MCF 10A (cell line): ENCODE data around the gene DENND5A. TPM values are rescaled to one million over a fixed set of nuclear protein-coding genes. Genes with fewer than 3 reads are reported as not detected.
"Not testable (repeated sequence)": the region's sequence is repeated elsewhere in the genome, so short reads cannot be mapped to it uniquely, and the experiment has no call there.

Source experiments
- BruUV-seq: library from RNA; stranded (reverse); fragments of 400-500 nt; replicated peaks from 2 replicates; lab custom pipeline; 2021; lab: Mats Ljungman, UMichigan
- CTCF ChIA-PET: fragments of 300-600 bp; sonication (Branson Sonifier 250); formaldehyde crosslinking; extraction: SDS; loops from one replicate; lab custom pipeline; 2021; ENCODE audit warnings: antibody characterized with exemption, inconsistent platforms; lab: Yijun Ruan, JAX
- POLR2A ChIA-PET: fragments of 300-600, 350-650 bp; sonication (Branson Sonifier 250); formaldehyde crosslinking; extraction: SDS; loops from one replicate; lab custom pipeline; 2020; ENCODE audit warnings: antibody characterized with exemption, inconsistent platforms; lab: Yijun Ruan, JAX
- DNase-seq: peaks from one replicate; pipeline ENCODE4 v3.0.0-alpha.2; 2018; ENCODE audit not compliant: unreplicated experiment
- H3K27ac Mint-ChIP-seq: one replicate; pipeline ENCODE4 v1.8.0; 2022; ENCODE audit warnings: mild to moderate bottlenecking, low read depth, mixed read lengths; ENCODE audit not compliant: unreplicated experiment
- H3K27me3 Mint-ChIP-seq: one replicate; pipeline ENCODE4 v1.8.0; 2022; ENCODE audit warnings: mixed read lengths; ENCODE audit not compliant: insufficient read depth, unreplicated experiment
- H3K36me3 Mint-ChIP-seq: one replicate; pipeline ENCODE4 v1.8.0; 2022; ENCODE audit warnings: mild to moderate bottlenecking, moderate library complexity, mixed read lengths; ENCODE audit not compliant: insufficient read depth, unreplicated experiment
- H3K4me1 Mint-ChIP-seq: one replicate; pipeline ENCODE4 v1.8.0; 2022; ENCODE audit warnings: mixed read lengths; ENCODE audit not compliant: insufficient read depth, unreplicated experiment
- H3K4me3 Mint-ChIP-seq: one replicate; pipeline ENCODE4 v1.8.0; 2022; ENCODE audit warnings: mild to moderate bottlenecking, moderate library complexity, mixed read lengths; ENCODE audit not compliant: unreplicated experiment
- H3K9me3 Mint-ChIP-seq: one replicate; pipeline ENCODE4 v1.8.0; 2022; ENCODE audit warnings: mixed read lengths; ENCODE audit not compliant: unreplicated experiment
- intact Hi-C: fragments of 100-400 bp; cut with micrococcal nuclease; formaldehyde crosslinking; loops from 2 replicates; pipeline ENCODE4 v1.14.1; 2022
- total RNA-seq: library from RNA; stranded (reverse); gene quantifications from 2 replicates; pipeline ENCODE4 v1.2.3, GENCODE V29; 2022
- TF ChIP-seq, protein P1 (sequence below): fragments of 200-600 bp; IDR thresholded peaks from one replicate; pipeline ENCODE4 v1.8.0; 2022; ENCODE audit warnings: antibody characterized with exemption, mild to moderate bottlenecking; ENCODE audit not compliant: unreplicated experiment

Gene DENND5A
- total RNA-seq, 1 experiment from 2014 or later, result 55.4 TPM

DNA sequence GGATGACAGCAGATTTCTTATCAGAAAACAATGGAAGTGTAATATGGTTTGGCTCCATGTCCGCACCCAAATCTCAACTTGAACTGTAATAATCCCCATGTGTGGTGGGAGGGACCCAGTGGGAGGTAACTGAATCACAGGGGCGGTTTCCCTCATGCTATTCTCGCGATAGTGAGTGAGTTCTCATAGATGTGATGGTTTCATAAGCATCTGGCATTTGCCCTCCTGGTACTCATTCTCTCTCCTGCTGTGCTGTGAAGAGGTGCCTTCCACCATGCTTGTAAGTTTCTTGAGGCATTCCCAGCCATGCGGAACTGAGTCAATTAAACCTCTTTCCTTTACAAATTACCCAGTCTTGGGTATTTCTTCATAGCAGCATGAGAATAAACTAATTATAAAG, 92.8 kb downstream of the DENND5A start:
- intact Hi-C loops, result no loop called here
- ChIA-PET CTCF (interaction anchor here (0.7 to 1.3 kb wide), 2 partner anchors 23 to 24 kb away, joined by 3 read pairs; no protein-coding TSS in a partner anchor), POLR2A (no interaction called here)
- no peak overlapping the region for H3K4me3 Mint-ChIP-seq
- H3K27ac Mint-ChIP-seq, result no peak overlapping the region
- DNase-seq, result no peak
- TF ChIP-seq, protein P1, sequence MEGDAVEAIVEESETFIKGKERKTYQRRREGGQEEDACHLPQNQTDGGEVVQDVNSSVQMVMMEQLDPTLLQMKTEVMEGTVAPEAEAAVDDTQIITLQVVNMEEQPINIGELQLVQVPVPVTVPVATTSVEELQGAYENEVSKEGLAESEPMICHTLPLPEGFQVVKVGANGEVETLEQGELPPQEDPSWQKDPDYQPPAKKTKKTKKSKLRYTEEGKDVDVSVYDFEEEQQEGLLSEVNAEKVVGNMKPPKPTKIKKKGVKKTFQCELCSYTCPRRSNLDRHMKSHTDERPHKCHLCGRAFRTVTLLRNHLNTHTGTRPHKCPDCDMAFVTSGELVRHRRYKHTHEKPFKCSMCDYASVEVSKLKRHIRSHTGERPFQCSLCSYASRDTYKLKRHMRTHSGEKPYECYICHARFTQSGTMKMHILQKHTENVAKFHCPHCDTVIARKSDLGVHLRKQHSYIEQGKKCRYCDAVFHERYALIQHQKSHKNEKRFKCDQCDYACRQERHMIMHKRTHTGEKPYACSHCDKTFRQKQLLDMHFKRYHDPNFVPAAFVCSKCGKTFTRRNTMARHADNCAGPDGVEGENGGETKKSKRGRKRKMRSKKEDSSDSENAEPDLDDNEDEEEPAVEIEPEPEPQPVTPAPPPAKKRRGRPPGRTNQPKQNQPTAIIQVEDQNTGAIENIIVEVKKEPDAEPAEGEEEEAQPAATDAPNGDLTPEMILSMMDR, result no peak
- H3K4me1 Mint-ChIP-seq, result peaks cover 11% of the 10 kb centered on the region
- H3K36me3 Mint-ChIP-seq, result peaks cover 39% of the 10 kb centered on the region
- no peaks in the 10 kb centered on the region for H3K27me3 Mint-ChIP-seq
- no TSS peak for BruUV-seq
- no peaks in the 10 kb centered on the region for H3K9me3 Mint-ChIP-seq

DNA sequence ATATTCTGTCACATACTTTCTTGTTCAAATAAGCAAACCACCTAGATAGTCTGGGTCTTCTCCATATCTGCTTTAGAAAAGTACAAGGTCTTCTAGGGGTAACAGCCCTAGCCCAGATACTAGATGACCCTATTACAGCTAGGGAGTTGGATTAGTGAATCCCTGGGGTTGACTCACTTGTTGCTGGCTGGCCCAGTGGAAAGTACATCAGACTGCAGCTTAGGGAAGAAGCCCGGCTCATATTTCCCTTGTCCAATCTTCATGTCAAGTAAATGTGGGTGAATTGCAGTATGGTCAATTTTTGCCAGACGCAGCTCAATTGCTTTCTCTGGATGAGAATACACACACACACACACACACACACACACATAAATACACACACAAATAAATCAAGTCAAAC, 94.7 kb downstream of the DENND5A start:
- ChIA-PET POLR2A (no interaction called here), CTCF (interaction anchor here (0.6 to 1.5 kb wide), 4 partner anchors 14 to 336 kb away, joined by 3 read pairs; no protein-coding TSS in a partner anchor)
- H3K27ac Mint-ChIP-seq, result no peak overlapping the region
- H3K4me1 Mint-ChIP-seq, result peaks cover 11% of the 10 kb centered on the region
- no peaks in the 10 kb centered on the region for H3K27me3 Mint-ChIP-seq
- no peaks in the 10 kb centered on the region for H3K9me3 Mint-ChIP-seq
- no TSS peak for BruUV-seq
- peak; percentile 8 for DNase-seq
- peaks cover 31% of the 10 kb centered on the region for H3K36me3 Mint-ChIP-seq
- TF ChIP-seq, protein P1, result no peak
- intact Hi-C loops, result no loop called here
- no peak overlapping the region for H3K4me3 Mint-ChIP-seq

DNA sequence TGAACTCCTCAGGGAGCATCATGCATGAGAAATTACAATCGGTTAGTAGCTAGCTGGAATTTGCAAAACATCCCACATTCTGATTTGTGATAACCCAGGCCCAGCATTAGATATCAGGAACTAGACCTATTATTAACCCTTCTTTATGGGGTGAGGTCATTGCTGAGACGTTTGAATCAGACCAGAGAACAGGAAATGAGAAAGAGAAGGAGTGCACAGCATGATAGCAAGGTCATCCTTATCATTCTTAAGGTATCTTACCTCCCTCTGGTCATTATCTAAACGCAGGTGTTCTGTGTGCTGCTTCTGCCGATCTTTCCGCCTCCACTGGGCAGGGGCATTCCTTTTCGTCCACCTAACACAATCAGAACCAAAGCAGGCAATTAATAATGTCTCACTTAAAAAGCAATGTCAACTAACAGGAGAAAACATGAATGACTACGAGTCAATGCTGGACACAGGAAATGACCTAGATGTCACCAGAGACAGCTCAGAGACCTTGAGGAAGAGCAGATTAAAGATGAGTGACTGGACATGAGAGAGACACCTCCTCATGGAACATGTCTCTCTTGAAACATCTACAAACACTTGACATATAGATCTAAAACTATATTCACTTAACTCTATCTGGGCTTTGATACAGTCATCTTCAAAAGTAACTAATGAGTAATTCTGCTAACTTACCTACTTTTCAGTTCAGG, 95.4 kb downstream of the DENND5A start:
- CTCF ChIA-PET, result interaction anchor here (0.6 to 1.5 kb wide), 6 partner anchors 15 to 337 kb away, joined by 3 to 4 read pairs (median 3); no protein-coding TSS in a partner anchor
- H3K36me3 Mint-ChIP-seq, result peaks cover 34% of the 10 kb centered on the region
- no TSS peak for BruUV-seq
- no peaks in the 10 kb centered on the region for H3K27me3 Mint-ChIP-seq
- DNase-seq, result no peak
- TF ChIP-seq, protein P1, result no peak
- H3K9me3 Mint-ChIP-seq, result no peaks in the 10 kb centered on the region
- H3K27ac Mint-ChIP-seq, result peak overlapping the region; percentile 39
- POLR2A ChIA-PET, result no interaction called here
- peaks cover 11% of the 10 kb centered on the region for H3K4me1 Mint-ChIP-seq
- intact Hi-C loops, result no loop called here
- H3K4me3 Mint-ChIP-seq, result no peak overlapping the region

DNA sequence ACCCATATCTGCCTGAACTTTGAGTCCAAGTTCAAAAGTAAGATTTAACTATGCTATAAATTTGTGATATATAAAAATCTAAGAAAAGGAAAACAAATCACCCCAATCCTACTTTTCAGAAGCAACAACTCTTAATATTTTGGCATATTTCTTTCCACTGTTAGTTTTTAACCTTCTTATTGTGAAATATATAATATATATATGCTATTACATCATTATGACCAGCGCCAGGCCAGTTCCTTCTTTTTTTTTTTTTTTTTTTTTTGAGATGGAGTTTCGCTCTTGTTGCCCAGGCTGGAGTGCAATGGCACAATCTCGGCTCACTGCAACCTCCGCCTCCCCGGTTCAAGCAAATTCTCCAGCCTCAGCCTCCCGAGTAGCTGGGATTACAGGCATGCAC, 103.2 kb downstream of the DENND5A start:
- H3K9me3 Mint-ChIP-seq, H3K4me1 Mint-ChIP-seq, CTCF ChIA-PET, H3K27me3 Mint-ChIP-seq, H3K27ac Mint-ChIP-seq, POLR2A ChIA-PET, intact Hi-C loops, DNase-seq, BruUV-seq, H3K4me3 Mint-ChIP-seq: not testable (repeated sequence)
- peaks cover 16% of the 10 kb centered on the region for H3K36me3 Mint-ChIP-seq
